Endothelial cell of umbilical vein (primary cell): ENCODE measurements around the gene SLC26A4. TPM values are rescaled to one million over a fixed set of nuclear protein-coding genes. Genes with fewer than 3 reads are reported as not detected.

Experiments
- BruUV-seq: library from RNA; stranded (reverse); fragments of 400-500 nt; replicated peaks from 2 replicates; lab custom pipeline; 2021; lab: Mats Ljungman, UMichigan
- CTCF ChIA-PET: fragments of 300-600, 350-600 bp; sonication (Branson Sonifier 250); formaldehyde crosslinking; loops from one replicate; lab custom pipeline; 2021; ENCODE audit warnings: antibody characterized with exemption, inconsistent platforms; lab: Charles Lee
- POLR2A ChIA-PET: fragments of 300-600, 350-600 bp; sonication (Branson Sonifier 250); formaldehyde crosslinking; loops from one replicate; lab custom pipeline; 2021; ENCODE audit warnings: antibody characterized with exemption, inconsistent platforms; lab: Charles Lee
- DNase-seq: peaks from one replicate; pipeline ENCODE4 v3.0.0-alpha.2; 2011; ENCODE audit warnings: low read depth, low spot score
- FAIRE-seq: peaks from 2 replicates; lab custom pipeline; 2011; peaks lifted over from hg19 to GRCh38; lab: Jason Lieb, UNC
- H2AFZ ChIP-seq: 2 replicates; pipeline ENCODE4 v1.6.0; 2012; ENCODE audit warnings: low read depth, low read length, control low read depth, inconsistent platforms
- H3K27ac ChIP-seq: 2 replicates; pipeline ENCODE4 v1.5.1; 2011; ENCODE audit warnings: low read depth, mild to moderate bottlenecking, control low read depth, low read length, moderate library complexity; ENCODE audit not compliant: insufficient read depth
- H3K27me3 ChIP-seq, 2 experiments: 2 replicates each; pipeline versions ENCODE4 v1.6.0 to v1.6.1; 2011; ENCODE audit warnings: low read length in 2 of 2, mixed read lengths in 1 of 2; ENCODE audit not compliant: control insufficient read depth in 2 of 2, insufficient read depth in 2 of 2
- H3K36me3 ChIP-seq, 2 experiments: 2 replicates in 1 of 2; 3 replicates in 1 of 2; pipeline ENCODE4 v1.5.1; 2011; ENCODE audit warnings: low read length in 2 of 2, mild to moderate bottlenecking in 1 of 2, moderate library complexity in 1 of 2; ENCODE audit not compliant: control insufficient read depth in 2 of 2, insufficient read depth in 2 of 2; ENCODE audit errors: extremely low read depth in 1 of 2
- H3K4me1 ChIP-seq: 3 replicates; pipeline ENCODE4 v1.5.1; 2011; ENCODE audit warnings: mild to moderate bottlenecking, low read length; ENCODE audit not compliant: control insufficient read depth, insufficient read depth; ENCODE audit errors: extremely low read depth
- H3K4me2 ChIP-seq: 2 replicates; pipeline ENCODE4 v1.6.1; 2011; ENCODE audit warnings: low read length, control low read depth, mixed read lengths; ENCODE audit not compliant: insufficient read depth
- H3K4me3 ChIP-seq, 3 experiments: fragments of 200-600 bp in 1 of 3; sonication (generic), shearing (Covaris generic) in 1 of 3; replicated peaks in 1 of 3; 2 replicates each; pipeline ENCODE4 v1.5.1; 2011 to 2016; ENCODE audit warnings: control low read depth in 3 of 3, low read length in 3 of 3, mild to moderate bottlenecking in 2 of 3, inconsistent platforms in 1 of 3, low read depth in 1 of 3, moderate library complexity in 1 of 3; ENCODE audit not compliant: insufficient read depth in 1 of 3
- H3K79me2 ChIP-seq: 2 replicates; pipeline ENCODE4 v1.6.0; 2012; ENCODE audit warnings: low read length, inconsistent platforms; ENCODE audit not compliant: control insufficient read depth, insufficient read depth
- H3K9ac ChIP-seq: replicated peaks from 2 replicates; pipeline ENCODE3; 2011; ENCODE audit warnings: low read length, control low read depth; ENCODE audit not compliant: insufficient read depth; ENCODE audit errors: extremely low read depth
- H3K9me1 ChIP-seq: replicated peaks from 3 replicates; pipeline ENCODE4 v1.6.0; 2011; ENCODE audit warnings: mild to moderate bottlenecking, low read length; ENCODE audit not compliant: control insufficient read depth, insufficient read depth; ENCODE audit errors: extremely low read depth
- H3K9me3 ChIP-seq: replicated peaks from 2 replicates; pipeline ENCODE4 v1.5.1; 2012; ENCODE audit warnings: low read length, inconsistent platforms; ENCODE audit not compliant: control insufficient read depth, insufficient read depth
- H4K20me1 ChIP-seq: replicated peaks from 2 replicates; pipeline ENCODE3; 2011; ENCODE audit warnings: mild to moderate bottlenecking, low read length; ENCODE audit not compliant: control insufficient read depth, insufficient read depth; ENCODE audit errors: extremely low read depth
- EZH2 ChIP-seq: IDR thresholded peaks from 2 replicates; pipeline ENCODE4 v1.6.1; 2012; ENCODE audit warnings: borderline replicate concordance, low read depth, mild to moderate bottlenecking, moderate library complexity, low read length, inconsistent platforms; ENCODE audit not compliant: severe bottlenecking
- FOS ChIP-seq: IDR thresholded peaks from 2 replicates; pipeline ENCODE4 v1.6.1; 2011; ENCODE audit warnings: mild to moderate bottlenecking, low read length, moderate library complexity, borderline replicate concordance; ENCODE audit not compliant: insufficient read depth
- GATA2 ChIP-seq: IDR thresholded peaks from 2 replicates; pipeline ENCODE4 v1.7.0; 2011; ENCODE audit warnings: low read depth, mild to moderate bottlenecking, moderate library complexity, mixed read lengths, low read length; ENCODE audit not compliant: insufficient read length, insufficient read depth
- JUN ChIP-seq: IDR thresholded peaks from 2 replicates; pipeline ENCODE4 v1.6.1; 2011; ENCODE audit warnings: borderline replicate concordance, low read depth; ENCODE audit not compliant: insufficient read length, insufficient read depth
- POLR2A ChIP-seq: IDR thresholded peaks from 2 replicates; pipeline ENCODE4 v1.6.1; 2012; ENCODE audit warnings: low read depth, mild to moderate bottlenecking, control low read depth, low read length
- dilution Hi-C: fragments of 300-500 bp; cut with MboI; formaldehyde crosslinking; loops from one replicate; pipeline ENCODE4 v1.15.0; 2019; ENCODE audit warnings: low sequenced_read_pairs; ENCODE audit not compliant: extremely low pct_ligation_motif_present
- intact Hi-C: fragments of 100-400 bp; cut with micrococcal nuclease; formaldehyde crosslinking; loops from one replicate; pipeline ENCODE4 v1.10.0; 2022
- polyA plus RNA-seq, 4 experiments: library from polyadenylated mRNA; depleted of rRNA in 3 of 4; stranded (reverse) in 3 of 4; unstranded in 1 of 4; fragments of >200 nt; gene quantifications; 2 replicates each; pipeline versions ENCODE4 v1.2.1 to v1.2.3, GENCODE V29; 2011 to 2012; ENCODE audit warnings: missing spikeins in 1 of 4
- total RNA-seq: library from RNA; stranded (reverse); gene quantifications from 2 replicates; pipeline ENCODE4 v1.2.3, GENCODE V29; 2021
- TF ChIP-seq, protein P1 (sequence below): IDR thresholded peaks from 2 replicates; pipeline ENCODE4 v1.6.1; 2011; ENCODE audit not compliant: insufficient read depth, insufficient read length

The SLC26A4 gene
- total and polyA plus RNA-seq, 2 donors (not counting 3 experiments of a cell fraction or from before 2014, with no cell fraction given), result 0.77 to 0.79 TPM

DNA sequence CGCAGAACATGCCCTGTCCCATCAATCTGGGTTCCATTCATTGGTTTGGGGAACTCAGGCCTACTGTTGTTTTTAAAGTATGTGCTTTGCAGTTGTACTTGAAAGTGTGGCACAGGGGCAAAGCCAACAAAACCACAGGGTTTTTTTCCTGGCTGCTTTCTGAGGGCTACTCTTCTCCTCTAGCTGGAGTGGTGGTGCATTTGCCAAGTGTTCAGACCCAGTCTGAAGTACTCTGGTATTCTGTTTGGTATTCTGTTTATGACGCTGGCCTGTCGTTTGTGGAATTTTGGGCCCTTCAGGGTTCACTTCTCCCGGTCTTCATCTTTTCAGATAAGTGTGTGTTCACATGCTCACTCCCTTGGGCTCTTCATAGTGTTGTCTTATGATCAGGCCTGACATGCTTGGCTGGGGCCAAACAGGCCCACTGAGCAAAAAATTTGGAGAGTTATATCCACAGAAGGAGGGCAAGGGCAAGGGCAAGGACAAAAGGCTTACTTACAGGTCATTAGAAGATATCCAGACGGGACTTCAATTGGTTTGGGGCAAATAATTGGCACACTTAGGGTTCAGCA lies 26.3 kb downstream of the SLC26A4 start:
- no peaks in the 10 kb centered on the region for H3K27me3 ChIP-seq
- no TSS peak for BruUV-seq
- ChIA-PET CTCF (interaction anchor here (1.4 kb wide), 1 partner anchor 188 kb away, joined by 3 read pairs; no protein-coding TSS in a partner anchor), POLR2A (interaction anchor here (0.6 kb wide), 1 partner anchor 65 kb away, joined by 4 read pairs; no protein-coding TSS in a partner anchor)
- H3K4me3 ChIP-seq, result no peak overlapping the region
- no peaks in the 10 kb centered on the region for H3K79me2 ChIP-seq
- no peaks in the 10 kb centered on the region for H3K36me3 ChIP-seq
- no peak overlapping the region for H3K27ac ChIP-seq
- dilution Hi-C loops, result no loop called here
- FAIRE-seq (no peak), DNase-seq (no peak)
- peaks cover 11% of the 10 kb centered on the region for H3K4me1 ChIP-seq
- no peak overlapping the region for H3K4me2 ChIP-seq
- H3K9me1 ChIP-seq, result no peaks in the 10 kb centered on the region
- H4K20me1 ChIP-seq, result no peaks in the 10 kb centered on the region
- no peak overlapping the region for H3K9ac ChIP-seq
- TF ChIP-seq JUN (no peak), GATA2 (no peak), FOS (no peak), EZH2 (no peak), POLR2A (no peak)
- TF ChIP-seq, protein P1, sequence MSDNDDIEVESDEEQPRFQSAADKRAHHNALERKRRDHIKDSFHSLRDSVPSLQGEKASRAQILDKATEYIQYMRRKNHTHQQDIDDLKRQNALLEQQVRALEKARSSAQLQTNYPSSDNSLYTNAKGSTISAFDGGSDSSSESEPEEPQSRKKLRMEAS, result no peak
- H2AFZ ChIP-seq, result no peak overlapping the region
- no peaks in the 10 kb centered on the region for H3K9me3 ChIP-seq
- intact Hi-C loops, result no loop called here

- FAIRE-seq, result no peak
- Histone ChIP-seq H3K9ac (no peak overlapping the region), H3K79me2 (no peaks in the 10 kb centered on the region), H3K4me1 (peaks cover 17% of the 10 kb centered on the region), H3K9me1 (no peaks in the 10 kb centered on the region), H3K4me2 (no peak overlapping the region), H3K27ac (no peak overlapping the region), H3K9me3 (no peaks in the 10 kb centered on the region), H3K36me3 (no peaks in the 10 kb centered on the region), H3K4me3 (no peak overlapping the region), H3K27me3 (no peaks in the 10 kb centered on the region), H4K20me1 (no peaks in the 10 kb centered on the region), H2AFZ (no peak overlapping the region)
- intact Hi-C loops, result no loop called here
- dilution Hi-C loops, result no loop called here
- CTCF ChIA-PET, result interaction anchor here (1.4 kb wide), 1 partner anchor 187 kb away, joined by 3 read pairs; no protein-coding TSS in a partner anchor
- no TSS peak for BruUV-seq
- POLR2A ChIA-PET, result no interaction called here
- no peak for TF ChIP-seq JUN
- TF ChIP-seq FOS, result peak; percentile 64
- DNase-seq, result peak; percentile 12
Measured at GRCh38 chr7:107687656-107688055, 27.0 kb downstream of the SLC26A4 start.
